CD14-positive monocyte (primary cell): ENCODE measurements around the gene ARHGEF6. TPM values are rescaled to one million over a fixed set of nuclear protein-coding genes. Genes with fewer than 3 reads are reported as not detected.
"Not testable (repeated sequence)": the region's sequence is repeated elsewhere in the genome, so short reads cannot be mapped to it uniquely, and the experiment has no call there.

Experiments
- DNase-seq, 3 donors: peaks; one replicate each; pipeline ENCODE4 v3.0.0-alpha.2; 2011 to 2022
- H2AFZ ChIP-seq: 2 replicates; pipeline ENCODE4 v1.6.0; 2012; ENCODE audit warnings: mild to moderate bottlenecking, low read depth, low read length, inconsistent platforms; ENCODE audit not compliant: insufficient read depth, poor library complexity, severe bottlenecking
- H3K27ac ChIP-seq, 2 donors: 1 replicate in 1 of 2; 2 replicates in 1 of 2; pipeline ENCODE4 v1.5.1; 2012 to 2013; ENCODE audit warnings: low read length in 2 of 2, control low read depth in 1 of 2, inconsistent platforms in 1 of 2, low read depth in 1 of 2, mild to moderate bottlenecking in 1 of 2
- H3K27me3 ChIP-seq, 2 donors: one replicate each; pipeline versions ENCODE4 v1.6.0 to v1.6.1; 2011 to 2013; ENCODE audit warnings: low read length in 2 of 2; ENCODE audit not compliant: control insufficient read depth in 2 of 2, insufficient read depth in 2 of 2
- H3K36me3 ChIP-seq, 2 donors: replicated peaks in 1 of 2; 1 replicate in 1 of 2; 2 replicates in 1 of 2; pipeline versions ENCODE4 v1.5.1 to v1.6.1; 2012 to 2013; ENCODE audit warnings: low read length in 2 of 2, control low read depth in 1 of 2, inconsistent platforms in 1 of 2, mild to moderate bottlenecking in 1 of 2; ENCODE audit not compliant: insufficient read depth in 2 of 2, control insufficient read depth in 1 of 2
- H3K4me1 ChIP-seq, 2 donors: 1 replicate in 1 of 2; 2 replicates in 1 of 2; pipeline versions ENCODE4 v1.5.1 to v1.6.1; 2012 to 2013; ENCODE audit warnings: low read length in 2 of 2, control low read depth in 1 of 2, inconsistent platforms in 1 of 2, mild to moderate bottlenecking in 1 of 2, moderate library complexity in 1 of 2; ENCODE audit not compliant: insufficient read depth in 2 of 2, control insufficient read depth in 1 of 2
- H3K4me2 ChIP-seq: replicated peaks from 2 replicates; pipeline ENCODE3; 2012; ENCODE audit warnings: low read length, moderate library complexity, mild to moderate bottlenecking; ENCODE audit not compliant: poor library complexity, severe bottlenecking; ENCODE audit errors: extremely low read depth
- H3K4me3 ChIP-seq, 3 experiments: fragments of 200-600 bp in 1 of 3; sonication (generic) in 1 of 3; replicated peaks in 1 of 3; 1 replicate in 2 of 3; 2 replicates in 1 of 3; pipeline ENCODE4 v1.5.1; 2011 to 2013; ENCODE audit warnings: low read length in 3 of 3, mild to moderate bottlenecking in 3 of 3, control low read depth in 2 of 3, low read depth in 2 of 3, inconsistent platforms in 1 of 3, moderate library complexity in 1 of 3
- H3K79me2 ChIP-seq: 2 replicates; pipeline ENCODE4 v1.6.0; 2012; ENCODE audit warnings: mild to moderate bottlenecking, control low read depth, inconsistent platforms, low read length, moderate library complexity; ENCODE audit not compliant: insufficient read depth
- H3K9ac ChIP-seq: 2 replicates; pipeline ENCODE4 v1.6.0; 2017; ENCODE audit warnings: low read length, mild to moderate bottlenecking; ENCODE audit not compliant: insufficient read depth, poor library complexity, severe bottlenecking
- H3K9me3 ChIP-seq, 2 donors: replicated peaks in 1 of 2; 1 replicate in 1 of 2; 2 replicates in 1 of 2; pipeline versions ENCODE4 v1.5.1 to v1.6.1; 2012 to 2013; ENCODE audit warnings: low read length in 2 of 2, control low read depth in 1 of 2; ENCODE audit not compliant: control insufficient read depth in 1 of 2, insufficient read depth in 1 of 2
- H4K20me1 ChIP-seq: 2 replicates; pipeline ENCODE4 v1.6.0; 2012; ENCODE audit warnings: mild to moderate bottlenecking, low read length, control low read depth, moderate library complexity; ENCODE audit not compliant: insufficient read depth
- H3K27ac Mint-ChIP-seq, 7 donors: one replicate each; pipeline ENCODE4 v1.8.0; 2020; ENCODE audit warnings: mild to moderate bottlenecking in 7 of 7, mixed read lengths in 7 of 7, moderate library complexity in 6 of 7, inconsistent platforms in 2 of 7
- H3K27me3 Mint-ChIP-seq, 3 donors: one replicate each; pipeline ENCODE4 v1.8.0; 2021 to 2022; ENCODE audit warnings: low read depth in 3 of 3, mild to moderate bottlenecking in 3 of 3, mixed read lengths in 3 of 3, moderate library complexity in 3 of 3, inconsistent platforms in 1 of 3
- H3K36me3 Mint-ChIP-seq, 2 donors: one replicate each; pipeline ENCODE4 v1.8.0; 2020; ENCODE audit warnings: mixed read lengths in 2 of 2, inconsistent platforms in 1 of 2, mild to moderate bottlenecking in 1 of 2
- H3K4me1 Mint-ChIP-seq: one replicate; pipeline ENCODE4 v1.8.0; 2020; ENCODE audit warnings: mild to moderate bottlenecking, mixed read lengths
- H3K4me3 Mint-ChIP-seq, 2 donors: one replicate each; pipeline ENCODE4 v1.8.0; 2020; ENCODE audit warnings: mild to moderate bottlenecking in 2 of 2, mixed read lengths in 2 of 2, moderate library complexity in 1 of 2
- H3K9me3 Mint-ChIP-seq, 7 donors: one replicate each; pipeline ENCODE4 v1.8.0; 2020 to 2022; ENCODE audit warnings: mixed read lengths in 7 of 7, mild to moderate bottlenecking in 6 of 7, moderate library complexity in 6 of 7, inconsistent platforms in 2 of 7
- WGBS: methylation state at CpG from one replicate; pipeline ENCODE4 v1.1.5; 2013; ENCODE audit warnings: missing lambda C conversion rate; ENCODE audit not compliant: insufficient coverage; 5-methylcytosine and 5-hydroxymethylcytosine counted together
- intact Hi-C, 2 donors: fragments of 100-400 bp; cut with micrococcal nuclease; formaldehyde crosslinking; loops; one replicate each; pipeline versions ENCODE4 v1.15.0 to v1.15.1; 2023
- polyA plus RNA-seq, 3 donors: library from polyadenylated mRNA; depleted of rRNA in 1 of 3; unstranded in 2 of 3; stranded (reverse) in 1 of 3; fragments of 300-500 nt in 2 of 3; fragments of >200 nt in 1 of 3; fragmentation: Illumina TruSeq in 2 of 3; gene quantifications; 1 replicate in 2 of 3; 2 replicates in 1 of 3; pipeline ENCODE4 v1.2.3, GENCODE V29; 2012 to 2021
- TF ChIP-seq, protein P1 (sequence below): fragments of 200-600 bp; IDR thresholded peaks from one replicate; pipeline ENCODE4 v1.8.0; 2022; ENCODE audit warnings: antibody characterized with exemption, mild to moderate bottlenecking

The ARHGEF6 gene
- polyA plus RNA-seq, 3 donors = 51.4 to 79.2 (median 57.0) TPM

DNA sequence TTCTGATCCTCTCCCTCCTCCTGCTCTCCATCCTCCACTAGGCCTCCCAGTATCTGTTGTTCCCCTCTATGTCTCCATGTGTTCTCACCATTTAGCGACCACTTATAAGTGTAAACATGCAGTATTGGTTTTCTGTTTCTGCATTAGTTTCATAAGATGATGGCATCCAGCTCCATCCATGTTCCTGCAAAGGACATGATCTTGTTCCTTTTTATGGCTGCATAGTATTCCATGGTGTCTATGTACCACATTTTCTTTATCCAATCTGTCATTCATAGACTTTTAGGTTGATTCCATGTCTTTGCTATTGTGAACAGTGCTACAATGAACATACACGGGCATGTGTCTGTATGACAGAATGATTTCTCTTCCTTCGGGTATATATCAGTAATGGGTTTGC, 13.9 kb upstream of the ARHGEF6 start:
- H3K9me3 ChIP-seq, H3K4me3 ChIP-seq, H3K27me3 Mint-ChIP-seq, H3K79me2 ChIP-seq, H3K27ac Mint-ChIP-seq, H3K9ac ChIP-seq, H2AFZ ChIP-seq, H3K4me1 Mint-ChIP-seq, intact Hi-C loops, H3K36me3 Mint-ChIP-seq, H4K20me1 ChIP-seq, DNase-seq, H3K27ac ChIP-seq, H3K4me3 Mint-ChIP-seq, H3K9me3 Mint-ChIP-seq, H3K4me2 ChIP-seq, H3K36me3 ChIP-seq, H3K27me3 ChIP-seq: not testable (repeated sequence)
- no CpG with 5 or more reads among the region's 3 CpGs for WGBS
- peaks cover 3 to 11% of the 10 kb centered on the region in 2 donors for H3K4me1 ChIP-seq

DNA sequence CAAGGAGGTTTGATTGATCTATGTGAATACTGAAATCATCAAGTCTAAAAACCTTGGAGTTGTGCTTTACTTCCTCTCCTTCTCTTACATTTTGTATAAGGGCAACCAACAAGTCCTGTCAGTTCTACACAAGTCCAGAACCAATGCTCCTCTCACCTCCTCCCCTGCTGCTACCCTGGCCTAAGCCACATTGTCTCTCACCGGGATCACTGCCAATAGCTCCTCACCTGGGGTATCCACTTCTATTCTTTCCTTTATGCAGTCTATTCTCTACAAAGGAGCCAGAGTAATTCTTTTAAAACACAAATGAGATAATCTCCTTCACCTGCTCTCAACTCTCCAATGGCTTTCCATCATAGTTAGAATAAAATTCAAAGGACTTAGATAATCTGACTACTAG, 13.3 kb upstream of the ARHGEF6 start:
- Histone ChIP-seq H4K20me1 (no peaks in the 10 kb centered on the region), H3K4me3 (no peak overlapping the region), H3K36me3 (no peaks in the 10 kb centered on the region), H3K27ac (no peak overlapping the region), H3K4me1 (peaks cover 3 to 11% of the 10 kb centered on the region in 2 donors), H3K9ac (no peak overlapping the region), H3K9me3 (no peaks in the 10 kb centered on the region), H3K27me3 (no peaks in the 10 kb centered on the region), H3K79me2 (no peaks in the 10 kb centered on the region), H3K4me2 (no peak overlapping the region), H2AFZ (no peak overlapping the region)
- H3K36me3 Mint-ChIP-seq = no peaks in the 10 kb centered on the region
- peaks cover 0 to 2% (median 0%) of the 10 kb centered on the region in 3 donors for H3K27me3 Mint-ChIP-seq
- no peak overlapping the region for H3K27ac Mint-ChIP-seq
- WGBS = 100% methylated on average over 1 of the region's 1 CpG
- TF ChIP-seq, protein P1, sequence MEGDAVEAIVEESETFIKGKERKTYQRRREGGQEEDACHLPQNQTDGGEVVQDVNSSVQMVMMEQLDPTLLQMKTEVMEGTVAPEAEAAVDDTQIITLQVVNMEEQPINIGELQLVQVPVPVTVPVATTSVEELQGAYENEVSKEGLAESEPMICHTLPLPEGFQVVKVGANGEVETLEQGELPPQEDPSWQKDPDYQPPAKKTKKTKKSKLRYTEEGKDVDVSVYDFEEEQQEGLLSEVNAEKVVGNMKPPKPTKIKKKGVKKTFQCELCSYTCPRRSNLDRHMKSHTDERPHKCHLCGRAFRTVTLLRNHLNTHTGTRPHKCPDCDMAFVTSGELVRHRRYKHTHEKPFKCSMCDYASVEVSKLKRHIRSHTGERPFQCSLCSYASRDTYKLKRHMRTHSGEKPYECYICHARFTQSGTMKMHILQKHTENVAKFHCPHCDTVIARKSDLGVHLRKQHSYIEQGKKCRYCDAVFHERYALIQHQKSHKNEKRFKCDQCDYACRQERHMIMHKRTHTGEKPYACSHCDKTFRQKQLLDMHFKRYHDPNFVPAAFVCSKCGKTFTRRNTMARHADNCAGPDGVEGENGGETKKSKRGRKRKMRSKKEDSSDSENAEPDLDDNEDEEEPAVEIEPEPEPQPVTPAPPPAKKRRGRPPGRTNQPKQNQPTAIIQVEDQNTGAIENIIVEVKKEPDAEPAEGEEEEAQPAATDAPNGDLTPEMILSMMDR = no peak
- intact Hi-C loops = no loop called here
- peaks cover 0 to 6% (median 1%) of the 10 kb centered on the region in 7 donors for H3K9me3 Mint-ChIP-seq
- H3K4me3 Mint-ChIP-seq = no peak overlapping the region
- DNase-seq = no peak
- H3K4me1 Mint-ChIP-seq = peaks cover 9% of the 10 kb centered on the region
